HG03571 (cell line): ENCODE measurements around the gene RCC2.

Source experiments
- ATAC-seq: cut with Tn5 transposase; IDR thresholded peaks from one replicate; pipeline ENCODE4 v1.9.1; 2021; ENCODE audit not compliant: unreplicated experiment

RCC2 gene

DNA sequence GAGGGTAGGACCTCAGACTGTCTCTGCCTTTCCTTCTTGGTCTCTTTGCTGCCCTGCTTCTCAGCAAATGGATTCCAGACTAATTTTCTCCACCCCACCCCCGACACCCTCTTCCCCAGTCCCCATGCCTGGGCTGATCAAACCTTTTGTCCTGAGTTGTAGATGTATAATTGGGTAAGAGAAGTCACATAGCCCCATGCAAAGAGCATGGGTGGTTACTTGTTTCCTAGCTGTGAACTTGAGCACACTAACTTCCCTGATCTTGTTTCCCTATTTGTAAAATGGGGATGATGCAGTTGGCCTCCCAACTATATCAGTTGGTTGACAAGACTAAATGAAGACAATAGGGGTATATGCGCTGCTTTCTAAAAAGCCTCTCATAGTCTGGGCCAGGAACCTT lies 58.3 kb downstream of the RCC2 start:
- ATAC-seq, result no peak

DNA sequence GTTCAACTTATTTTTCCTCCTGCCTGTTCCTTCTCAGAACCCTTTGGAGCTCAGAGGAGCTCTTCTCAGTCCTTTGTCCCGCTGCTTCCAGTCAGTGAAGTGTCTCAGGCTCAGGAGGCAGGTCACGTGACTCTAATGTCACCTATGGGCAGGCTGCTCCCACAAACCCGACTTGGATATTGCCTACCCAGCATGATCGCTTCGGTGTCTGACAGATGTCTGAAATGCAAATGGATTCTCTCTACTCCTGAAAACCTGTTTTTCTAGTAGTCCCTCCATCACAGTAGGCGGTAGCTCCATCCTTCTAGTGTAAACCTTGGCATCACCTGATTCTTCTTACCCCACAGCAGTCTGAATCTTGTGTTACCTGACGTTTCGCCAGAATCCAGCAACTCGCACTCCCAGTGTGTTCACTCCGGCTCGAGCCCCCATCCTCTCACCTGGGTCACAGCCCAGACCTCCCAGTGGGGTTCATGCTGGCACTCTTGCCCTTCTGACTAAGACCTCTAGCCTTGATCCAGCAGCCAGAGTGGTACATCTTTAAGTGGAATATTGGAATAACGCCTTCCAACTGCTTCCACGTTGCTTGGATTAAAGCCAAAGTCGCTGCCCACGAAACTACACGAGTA lies 62.0 kb downstream of the RCC2 start:
- ATAC-seq, result no peak

DNA sequence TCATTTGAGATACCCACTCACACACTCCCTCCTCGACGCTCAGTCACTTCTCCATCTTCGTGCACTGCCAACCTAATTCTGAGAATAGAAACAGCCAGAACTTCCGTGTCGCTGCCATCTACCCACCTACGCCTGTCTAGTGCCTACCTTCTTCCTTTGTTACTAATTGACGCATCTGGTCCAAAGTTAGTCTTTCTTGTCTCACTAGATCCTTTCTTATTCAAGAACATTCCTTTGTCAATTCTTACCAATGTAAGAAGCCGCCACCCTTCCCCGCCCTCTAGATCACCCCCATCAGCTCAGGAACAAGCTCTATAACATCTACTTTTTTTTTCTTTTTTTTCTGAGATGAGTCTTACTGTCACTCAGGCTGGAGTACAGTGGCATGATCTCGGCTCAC lies 63.8 kb downstream of the RCC2 start:
- no peak for ATAC-seq

DNA sequence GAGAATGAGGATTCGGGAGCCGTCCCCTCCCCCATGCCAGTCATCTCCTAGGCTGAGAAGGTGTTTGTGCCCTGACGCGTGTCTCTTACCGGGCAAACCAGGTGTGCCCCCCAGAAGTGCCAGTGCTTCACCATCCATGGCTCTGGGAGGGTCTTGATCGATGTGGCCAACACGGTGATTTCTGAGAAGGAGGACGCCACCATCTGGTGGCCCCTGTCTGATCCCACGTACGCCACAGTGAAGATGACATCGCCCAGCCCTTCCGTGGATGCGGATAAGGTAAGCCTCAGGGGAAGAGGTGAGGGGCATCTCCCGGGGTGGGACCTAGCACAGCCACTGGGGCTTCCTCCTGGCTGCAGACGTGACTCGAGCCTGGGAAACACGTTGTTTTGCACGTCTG lies 66.5 kb downstream of the RCC2 start:
- no peak for ATAC-seq

DNA sequence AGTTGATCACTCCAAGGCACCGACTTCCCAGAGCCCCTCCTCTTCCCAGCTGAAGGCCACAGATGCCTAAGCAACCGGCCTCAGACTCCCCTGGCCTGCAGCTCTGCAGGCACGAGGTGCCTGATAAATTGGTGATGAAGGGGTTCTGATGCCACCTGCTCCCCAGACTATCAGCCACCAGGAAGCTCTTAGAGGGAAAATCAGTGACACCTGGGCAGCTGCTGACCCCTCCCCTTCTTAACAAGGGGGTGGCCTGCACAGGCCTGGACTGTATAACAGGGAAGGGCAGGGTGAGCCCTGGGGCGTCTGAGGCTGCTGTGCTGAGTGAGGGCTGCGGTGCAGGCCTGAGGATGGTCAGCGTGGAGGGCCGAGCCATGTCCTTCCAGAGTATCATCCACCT lies 67.6 kb downstream of the RCC2 start, which contains the start of gene PADI6:
Gene PADI6 (plus strand): TSS at position 301 of the 400 bp plus-strand sequence. CDS start 50 bp downstream, at position 351.
- ATAC-seq, result no peak

DNA sequence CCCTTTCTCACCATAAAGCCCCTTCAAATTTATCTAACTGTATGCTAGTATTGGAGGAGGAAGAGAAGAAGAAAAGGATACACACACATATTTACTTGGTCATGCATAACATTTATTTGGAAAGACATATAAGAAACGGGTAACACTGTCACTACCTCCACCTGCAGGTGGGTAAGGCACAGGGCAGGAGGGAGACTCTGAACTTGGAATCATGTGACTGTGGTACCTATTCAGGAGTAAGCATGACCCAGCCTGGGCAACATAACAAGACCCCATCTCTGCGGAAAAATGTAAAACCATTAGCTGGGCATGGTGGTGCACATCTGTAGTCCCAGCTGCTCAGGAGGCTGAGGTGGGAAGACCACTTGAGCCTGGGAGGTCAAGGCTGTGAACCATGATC lies 68.9 kb downstream of the RCC2 start:
- no peak for ATAC-seq

DNA sequence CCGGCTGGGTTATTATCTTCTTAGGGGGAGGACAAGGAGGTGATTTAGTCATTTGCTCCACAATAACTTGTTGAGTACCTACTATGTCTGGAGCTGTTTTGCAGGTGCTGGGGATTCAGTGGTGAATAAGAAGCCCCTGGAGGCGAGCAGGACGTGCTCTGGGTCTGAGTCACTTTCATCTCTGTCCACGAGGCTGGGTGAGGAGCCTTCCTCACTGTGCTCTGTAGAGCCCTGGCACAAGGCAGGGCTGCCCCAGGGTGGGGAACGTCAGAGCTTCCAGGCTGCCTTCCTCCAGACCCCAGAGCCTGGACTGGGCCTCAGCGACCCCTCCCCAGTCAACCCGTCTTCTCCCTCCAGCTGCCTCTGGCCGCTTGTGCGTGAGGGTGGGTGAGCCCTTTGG lies 70.0 kb downstream of the RCC2 start:
- no peak for ATAC-seq

DNA sequence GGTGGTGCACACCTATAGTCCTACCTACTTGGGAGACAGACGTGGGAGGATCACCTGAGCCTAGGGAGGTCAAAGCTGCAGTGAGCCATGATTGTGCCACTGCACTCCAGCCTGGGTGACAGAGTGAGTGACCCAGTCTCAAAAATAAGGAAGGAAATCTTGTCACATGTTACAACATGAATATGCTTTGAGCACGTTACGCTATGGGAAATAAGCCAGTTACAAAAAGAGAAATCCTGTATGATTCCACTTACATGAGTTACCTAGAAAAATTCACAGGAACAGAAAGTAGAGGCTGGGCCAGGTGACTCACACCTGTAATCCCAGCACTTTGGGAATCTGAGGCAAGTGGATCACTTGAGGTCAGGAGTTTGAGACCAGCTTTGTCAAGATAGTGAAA lies 74.2 kb downstream of the RCC2 start:
- ATAC-seq, result no peak

DNA sequence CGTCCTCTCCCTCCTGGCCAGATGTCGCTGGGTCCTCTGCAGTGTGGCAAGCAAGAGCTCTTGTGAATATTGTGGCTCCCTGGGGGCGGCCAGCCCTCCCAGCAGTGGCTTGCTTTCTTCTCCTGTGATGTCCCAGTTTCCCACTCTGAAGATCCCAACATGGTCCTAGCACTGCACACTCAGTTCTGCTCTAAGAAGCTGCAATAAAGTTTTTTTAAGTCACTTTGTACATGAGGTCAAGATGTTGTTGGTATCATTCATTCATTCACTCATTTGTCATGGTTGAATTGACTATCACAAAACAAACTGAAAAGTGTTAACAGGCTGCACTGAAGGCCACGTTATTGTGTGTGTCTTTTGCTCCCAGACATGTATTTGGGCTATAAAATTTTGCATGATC lies 75.7 kb downstream of the RCC2 start:
- no peak for ATAC-seq

DNA sequence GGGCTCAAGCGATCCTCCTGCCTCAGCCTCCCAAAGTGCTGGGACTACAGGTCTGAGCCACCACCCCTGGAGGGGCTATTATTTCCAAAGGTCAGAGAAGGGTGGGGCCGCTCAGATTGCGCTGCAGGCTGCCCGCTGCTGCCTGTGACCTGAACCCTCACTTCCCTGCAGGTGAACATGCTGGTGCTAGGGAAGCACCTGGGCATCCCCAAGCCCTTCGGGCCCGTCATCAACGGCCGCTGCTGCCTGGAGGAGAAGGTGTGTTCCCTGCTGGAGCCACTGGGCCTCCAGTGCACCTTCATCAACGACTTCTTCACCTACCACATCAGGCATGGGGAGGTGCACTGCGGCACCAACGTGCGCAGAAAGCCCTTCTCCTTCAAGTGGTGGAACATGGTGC lies 76.1 kb downstream of the RCC2 start:
- no peak for ATAC-seq

DNA sequence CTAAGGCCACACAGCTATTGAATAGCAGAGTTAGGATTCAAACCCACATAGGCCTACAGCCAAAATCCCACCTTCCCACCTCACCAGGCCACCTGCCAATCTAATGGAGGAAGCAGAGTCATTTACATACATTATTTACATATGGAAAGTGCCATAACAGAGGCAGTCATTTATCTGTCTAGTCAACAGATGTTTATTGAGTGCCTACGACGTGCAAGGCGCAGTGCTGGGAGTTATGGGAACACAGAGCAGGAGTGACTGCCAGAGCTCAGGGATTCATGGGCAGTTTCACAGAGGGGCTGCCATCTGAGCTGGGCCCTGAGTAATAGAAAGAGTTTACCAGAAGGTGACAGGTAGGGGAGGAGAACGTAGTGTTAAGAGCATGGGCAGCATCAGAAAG lies 77.8 kb downstream of the RCC2 start:
- no peak for ATAC-seq

DNA sequence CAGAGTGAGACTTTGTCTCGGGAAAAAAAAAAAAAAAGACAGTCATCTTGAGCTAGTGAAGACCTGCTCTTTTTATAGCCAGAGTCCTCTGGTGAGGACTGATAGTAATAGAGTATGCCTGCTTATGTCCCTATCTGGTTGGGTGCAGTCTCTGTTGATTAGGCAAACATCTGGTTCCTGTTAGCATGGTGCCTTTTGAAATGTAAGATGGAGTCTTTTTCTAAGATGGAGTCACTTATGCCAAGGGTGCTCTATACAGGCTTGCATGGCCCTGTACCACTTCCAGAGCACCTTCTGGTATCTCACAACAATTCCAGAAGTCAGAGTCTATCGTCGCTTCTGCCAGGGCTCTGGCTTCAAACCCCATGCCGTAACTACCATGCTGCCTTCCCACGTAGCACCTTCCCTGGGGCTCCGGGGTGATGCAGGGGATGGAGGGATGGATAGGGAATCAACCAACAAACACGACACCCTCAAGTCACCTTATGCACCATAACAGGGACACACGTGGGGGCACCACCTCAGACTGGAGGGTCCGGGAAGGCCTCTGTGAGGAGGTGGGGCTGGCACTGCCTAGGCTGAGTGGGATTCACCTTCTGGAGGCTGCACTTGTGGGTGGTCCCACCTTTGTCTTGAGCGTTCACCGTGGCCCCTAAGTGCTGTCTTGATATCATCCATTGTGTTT lies 79.1 kb downstream of the RCC2 start:
- no peak for ATAC-seq

DNA sequence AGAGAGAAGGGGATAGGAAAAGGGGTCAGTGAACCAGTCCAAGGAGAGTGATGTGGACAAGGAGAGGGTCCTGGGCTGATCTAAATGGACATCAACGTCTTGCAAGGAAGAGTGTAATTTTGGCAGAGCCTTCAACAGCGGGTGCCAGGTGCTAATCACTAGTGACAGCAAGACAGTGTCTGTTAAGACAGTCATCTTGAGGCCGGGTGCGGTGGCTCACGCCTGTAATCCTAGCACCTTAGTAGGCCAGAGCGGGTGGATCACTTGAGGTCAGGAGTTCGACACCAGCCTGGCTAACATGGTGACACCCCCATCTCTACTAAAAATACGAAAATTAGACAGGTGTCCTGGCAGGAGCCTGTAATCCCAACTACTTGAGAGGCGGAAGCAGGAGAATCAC lies 79.7 kb downstream of the RCC2 start:
- no peak for ATAC-seq

DNA sequence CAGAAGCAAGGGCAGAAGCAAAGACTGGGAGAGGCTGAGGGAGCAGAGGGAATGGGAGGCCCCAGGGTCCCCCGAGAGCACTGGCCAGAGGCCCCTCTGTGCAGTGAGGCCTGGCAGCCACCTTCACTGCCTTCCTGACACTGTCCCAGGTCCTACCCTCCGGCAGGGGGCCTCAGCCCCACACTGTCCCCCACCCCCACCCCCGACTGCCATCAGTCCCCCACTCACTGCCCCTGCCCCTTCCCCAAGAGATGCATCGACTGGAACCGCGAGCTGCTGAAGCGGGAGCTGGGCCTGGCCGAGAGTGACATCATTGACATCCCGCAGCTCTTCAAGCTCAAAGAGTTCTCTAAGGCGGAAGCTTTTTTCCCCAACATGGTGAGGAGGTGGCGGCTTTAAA lies 80.4 kb downstream of the RCC2 start:
- no peak for ATAC-seq

DNA sequence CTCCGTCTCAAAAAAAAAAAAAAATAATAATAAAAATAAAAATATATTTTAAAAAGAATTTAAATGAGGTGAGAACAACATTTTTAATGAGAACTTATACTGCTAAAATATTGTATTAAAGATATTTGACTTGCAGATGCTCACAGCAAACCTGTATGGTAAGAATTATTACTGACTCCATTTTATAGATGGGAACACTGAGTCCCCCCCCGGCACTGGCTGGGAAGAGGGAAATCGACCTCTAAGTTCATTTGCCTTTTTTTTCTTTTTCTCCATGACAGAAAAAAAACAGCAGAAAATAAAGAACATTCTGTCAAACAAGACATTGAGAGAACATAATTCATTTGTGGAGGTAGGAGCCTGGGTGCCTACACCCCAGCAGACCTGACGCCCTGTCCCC lies 80.9 kb downstream of the RCC2 start:
- ATAC-seq, result no peak
